Esophagus muscularis mucosa (tissue), 4 donors: Measurements from ENCODE around the gene ENTREP3. TPM values are rescaled to one million over a fixed set of nuclear protein-coding genes. Genes with fewer than 3 reads are reported as not detected.
"Not testable (repeated sequence)": the region's sequence is repeated elsewhere in the genome, so short reads cannot be mapped to it uniquely, and the experiment has no call there.

Experiments used
- DNase-seq: peaks from one replicate; pipeline ENCODE4 v3.0.0-alpha.2; 2017; ENCODE audit errors: extremely low spot score
- H3K27ac ChIP-seq, 4 donors: fragments of 200-600 bp; sonication (generic); replicated peaks in 1 of 4; 1 replicate in 3 of 4; 2 replicates in 1 of 4; pipeline ENCODE4 v1.5.1; 2016 to 2019; ENCODE audit warnings: mild to moderate bottlenecking in 1 of 4
- H3K27me3 ChIP-seq, 4 donors: fragments of 200-600 bp; sonication (generic); one replicate each; pipeline versions ENCODE4 v1.5.1 to v1.6.0; 2016 to 2019
- H3K36me3 ChIP-seq, 4 donors: fragments of 200-600 bp; sonication (generic); one replicate each; pipeline ENCODE4 v1.5.1; 2016 to 2019
- H3K4me1 ChIP-seq, 4 donors: fragments of 200-600 bp; sonication (generic); one replicate each; pipeline ENCODE4 v1.5.1; 2016 to 2019
- H3K4me3 ChIP-seq, 4 donors: fragments of 200-600 bp; sonication (generic); 1 replicate in 2 of 4; 2 replicates in 2 of 4; pipeline ENCODE4 v1.5.1; 2016 to 2019; ENCODE audit warnings: mild to moderate bottlenecking in 4 of 4, moderate library complexity in 1 of 4
- H3K9me3 ChIP-seq, 4 donors: fragments of 200-600 bp; sonication (generic); 1 replicate in 3 of 4; 2 replicates in 1 of 4; pipeline ENCODE4 v1.5.1; 2016 to 2019
- EP300 ChIP-seq: sonication (generic); formaldehyde crosslinking; IDR thresholded peaks from one replicate; pipeline ENCODE4 v1.6.1; 2017; ENCODE audit warnings: antibody characterized with exemption
- POLR2A ChIP-seq: fragments of 450-650 bp; IDR thresholded peaks from one replicate; pipeline ENCODE4 v1.6.1; 2017; ENCODE audit warnings: antibody characterized with exemption, moderate library complexity, mild to moderate bottlenecking, low read depth
- POLR2AphosphoS5 ChIP-seq, 2 donors: sonication (generic); formaldehyde crosslinking; IDR thresholded peaks; one replicate each; pipeline ENCODE4 v1.6.1; 2017; ENCODE audit warnings: antibody characterized with exemption in 2 of 2
- WGBS: methylation state at CpG from one replicate; pipeline ENCODE4 v1.1.5; 2018; 5-methylcytosine and 5-hydroxymethylcytosine counted together
- intact Hi-C: fragments of 100-400 bp; cut with DNase I; formaldehyde crosslinking; loops from one replicate; pipeline ENCODE4 v1.15.1; 2023
- total RNA-seq, 4 donors: library from RNA; depleted of rRNA; stranded (reverse); fragments of >200 nt; gene quantifications; one replicate each; pipeline versions ENCODE4 v1.1.0 to v1.2.1, GENCODE V29; 2016
- TF ChIP-seq, protein P1 (sequence below), 3 experiments: fragments of 200-600 bp in 2 of 3; fragments of 450-650 bp in 1 of 3; sonication (generic) in 2 of 3; IDR thresholded peaks; one replicate each; pipeline ENCODE4 v1.5.1; 2017 to 2019; ENCODE audit warnings: antibody characterized with exemption in 3 of 3, mild to moderate bottlenecking in 2 of 3, moderate library complexity in 1 of 3

The ENTREP3 gene
- total RNA-seq, 4 donors from 2014 or later = 15.1 to 38.7 (median 22.6) TPM

DNA sequence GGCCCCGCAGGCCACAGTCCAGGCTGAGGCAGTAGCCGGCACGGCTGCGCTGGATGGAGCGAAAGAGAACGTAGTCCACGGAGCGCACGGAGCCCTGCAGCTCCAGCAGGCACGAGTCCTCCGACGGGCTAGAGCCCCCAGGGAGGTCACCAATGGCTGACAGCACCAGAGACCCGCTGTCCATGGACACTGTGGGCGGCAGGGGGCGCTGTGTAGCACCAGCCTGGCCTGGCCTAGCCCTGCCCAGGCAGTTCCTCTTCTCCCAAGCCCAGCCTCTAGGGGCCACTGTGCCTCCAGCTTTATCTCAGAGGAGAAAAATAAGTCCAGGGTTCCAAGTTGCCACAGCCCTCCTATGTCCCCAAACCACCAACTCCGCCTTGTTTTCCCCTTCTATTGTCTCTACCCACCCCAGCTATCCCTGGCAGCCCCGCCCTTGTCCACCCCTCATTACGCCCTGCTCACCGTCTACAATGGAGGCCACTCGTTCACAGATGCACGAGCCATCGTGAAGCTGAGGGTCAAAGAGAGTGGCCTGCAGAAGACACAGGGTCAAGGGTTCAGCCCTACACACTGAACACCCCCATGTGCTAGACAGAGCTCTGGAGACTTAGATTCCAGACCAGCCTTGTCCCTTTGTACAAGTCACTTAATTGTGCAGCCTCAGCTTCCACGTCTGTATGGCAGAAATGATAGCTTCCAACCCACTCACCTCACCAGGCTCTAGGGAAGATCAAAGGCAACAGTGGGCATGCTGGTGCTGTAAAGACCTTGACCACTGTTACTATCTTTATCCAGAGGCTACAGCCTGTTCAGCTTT lies 4.4 kb downstream of the ENTREP3 start:
- WGBS = 31% methylated on average over 5 of the region's 23 CpGs
- Histone ChIP-seq H3K27me3 (no peaks in the 10 kb centered on the region), H3K4me1 (peaks cover 25 to 51% (median 38%) of the 10 kb centered on the region in 4 donors), H3K9me3 (no peaks in the 10 kb centered on the region), H3K36me3 (peaks cover 10 to 33% (median 19%) of the 10 kb centered on the region in 4 donors), H3K4me3 (peak overlapping the region; percentile 30 to 37 (median 34)), H3K27ac (peak overlapping the region; percentile 62 to 69 (median 67))
- intact Hi-C loops = loop anchor here (2.0 kb wide), 2 partner anchors 74 to 342 kb away; no protein-coding TSS in a partner anchor
- DNase-seq = peak; percentile 97
- peak; percentile 49 to 82 for TF ChIP-seq POLR2AphosphoS5 (IDR thresholded peaks at IDR 0.05)
- TF ChIP-seq POLR2A = no peak
- no peak for TF ChIP-seq EP300
- TF ChIP-seq, protein P1, sequence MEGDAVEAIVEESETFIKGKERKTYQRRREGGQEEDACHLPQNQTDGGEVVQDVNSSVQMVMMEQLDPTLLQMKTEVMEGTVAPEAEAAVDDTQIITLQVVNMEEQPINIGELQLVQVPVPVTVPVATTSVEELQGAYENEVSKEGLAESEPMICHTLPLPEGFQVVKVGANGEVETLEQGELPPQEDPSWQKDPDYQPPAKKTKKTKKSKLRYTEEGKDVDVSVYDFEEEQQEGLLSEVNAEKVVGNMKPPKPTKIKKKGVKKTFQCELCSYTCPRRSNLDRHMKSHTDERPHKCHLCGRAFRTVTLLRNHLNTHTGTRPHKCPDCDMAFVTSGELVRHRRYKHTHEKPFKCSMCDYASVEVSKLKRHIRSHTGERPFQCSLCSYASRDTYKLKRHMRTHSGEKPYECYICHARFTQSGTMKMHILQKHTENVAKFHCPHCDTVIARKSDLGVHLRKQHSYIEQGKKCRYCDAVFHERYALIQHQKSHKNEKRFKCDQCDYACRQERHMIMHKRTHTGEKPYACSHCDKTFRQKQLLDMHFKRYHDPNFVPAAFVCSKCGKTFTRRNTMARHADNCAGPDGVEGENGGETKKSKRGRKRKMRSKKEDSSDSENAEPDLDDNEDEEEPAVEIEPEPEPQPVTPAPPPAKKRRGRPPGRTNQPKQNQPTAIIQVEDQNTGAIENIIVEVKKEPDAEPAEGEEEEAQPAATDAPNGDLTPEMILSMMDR (IDR thresholded peaks at IDR 0.05) = peak; percentile 98 to 100 (median 99)

DNA sequence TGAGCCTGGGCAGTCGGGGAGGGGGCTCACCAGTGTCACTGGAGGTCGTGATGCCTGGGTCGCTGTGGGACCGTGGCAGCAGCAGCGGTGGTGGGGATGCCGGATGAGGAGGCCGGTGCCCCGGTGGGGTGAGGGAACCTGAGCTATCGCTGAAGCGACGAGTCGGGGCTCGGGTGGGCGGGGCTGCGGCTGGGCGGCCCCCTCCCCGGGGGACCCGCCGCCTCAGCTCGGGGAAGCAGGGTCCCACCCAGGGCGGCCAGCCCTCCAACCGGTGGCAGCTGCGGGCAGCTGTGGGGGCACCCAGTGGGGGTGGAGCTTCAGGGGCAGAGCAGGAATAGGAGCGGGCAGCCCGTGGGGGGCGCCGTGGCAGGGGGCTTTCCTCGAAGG lies 5.0 kb downstream of the ENTREP3 start:
- intact Hi-C loops = loop anchor here (2.0 kb wide), 2 partner anchors 75 to 343 kb away; no protein-coding TSS in a partner anchor
- no peak for DNase-seq
- Histone ChIP-seq H3K4me1 (peaks cover 25 to 51% (median 38%) of the 10 kb centered on the region in 4 donors), H3K9me3 (no peaks in the 10 kb centered on the region), H3K27me3 (no peaks in the 10 kb centered on the region), H3K36me3 (peaks cover 10 to 33% (median 19%) of the 10 kb centered on the region in 4 donors), H3K27ac (peak overlapping the region in 3 of 4 donors; percentile 62 to 69 (median 66)), H3K4me3 (peak overlapping the region; percentile 30 to 37 (median 34))
- WGBS = 13% methylated on average over 3 of the region's 28 CpGs
- TF ChIP-seq POLR2A = no peak
- no peak for TF ChIP-seq POLR2AphosphoS5 (IDR thresholded peaks at IDR 0.05)
- no peak for TF ChIP-seq EP300
- TF ChIP-seq, protein P1 (IDR thresholded peaks at IDR 0.05) = no peak

DNA sequence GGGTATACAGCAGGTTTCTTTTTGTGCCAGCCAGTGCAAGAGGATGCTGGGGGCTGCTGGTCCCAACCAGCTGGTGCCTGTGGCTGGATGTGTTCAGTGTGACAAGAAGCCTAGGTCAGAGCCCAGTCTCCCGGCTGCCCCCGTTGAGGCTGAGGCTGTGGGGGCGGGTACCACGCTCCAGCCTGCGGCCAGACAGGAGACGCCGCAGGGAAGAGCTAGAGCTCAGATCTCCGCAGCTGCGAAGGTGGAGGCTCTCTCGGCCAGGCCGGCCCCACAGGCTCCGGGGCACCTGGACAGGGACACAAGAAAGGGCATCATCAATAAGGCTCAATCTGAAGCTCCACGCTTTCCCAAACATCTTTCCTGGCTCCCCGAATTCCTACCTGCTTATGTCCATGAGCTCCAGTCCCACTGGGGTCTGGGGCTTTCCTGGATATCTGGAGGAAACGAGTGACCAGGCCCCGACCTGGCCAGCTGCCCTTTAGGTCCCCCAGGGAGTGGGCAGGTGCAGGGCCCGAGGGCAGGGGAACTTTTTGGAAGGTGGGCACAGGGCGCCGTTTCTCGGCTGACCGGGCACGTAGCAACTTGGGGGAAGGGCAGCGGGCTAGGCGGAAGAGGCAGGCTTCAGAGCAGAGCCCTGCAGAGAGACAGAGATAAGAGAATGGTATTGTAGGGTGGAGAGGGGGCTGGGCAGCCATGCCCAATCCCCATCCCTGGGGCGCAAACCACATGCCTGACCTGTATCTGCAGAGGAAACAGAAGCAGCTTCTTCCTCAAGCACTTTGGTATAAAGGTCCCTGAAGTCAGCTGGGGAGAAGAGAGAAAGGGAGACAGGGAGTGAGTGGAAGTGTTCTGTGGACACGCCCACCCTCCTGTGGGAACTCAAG lies 7.4 kb downstream of the ENTREP3 start:
- Histone ChIP-seq H3K4me1 (peaks cover 17 to 44% (median 33%) of the 10 kb centered on the region in 4 donors), H3K9me3 (peaks cover 0 to 3% (median 0%) of the 10 kb centered on the region in 4 donors), H3K36me3 (peaks cover 10 to 33% (median 19%) of the 10 kb centered on the region in 4 donors), H3K4me3 (no peak overlapping the region), H3K27ac (no peak overlapping the region), H3K27me3 (peaks cover 0 to 4% (median 0%) of the 10 kb centered on the region in 4 donors)
- no peak for DNase-seq
- intact Hi-C loops = no loop called here
- WGBS = 88% methylated on average over 26 of the region's 26 CpGs
- TF ChIP-seq POLR2AphosphoS5 (IDR thresholded peaks at IDR 0.05) (no peak), EP300 (no peak), POLR2A (no peak)
- TF ChIP-seq, protein P1 (IDR thresholded peaks at IDR 0.05) = no peak

DNA sequence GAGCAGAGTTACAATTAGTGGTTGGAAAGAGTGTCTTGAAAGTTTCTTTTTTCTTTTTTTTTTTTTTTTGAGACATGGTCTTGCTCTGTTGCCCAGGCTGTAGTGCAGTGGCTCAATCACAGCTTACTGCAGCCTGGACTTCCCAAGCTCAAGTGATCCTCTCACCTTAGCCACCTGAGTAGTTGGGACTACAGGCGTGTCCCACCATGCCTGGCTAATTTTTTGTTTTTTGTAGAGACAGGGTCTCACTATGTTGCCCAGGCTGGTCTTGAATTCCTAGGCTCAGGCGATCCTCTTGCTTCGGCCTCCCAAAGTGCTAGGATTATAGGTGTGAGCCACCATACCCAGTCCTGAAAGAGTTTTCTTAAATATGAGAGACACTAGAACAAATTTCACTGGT lies 8.5 kb downstream of the ENTREP3 start:
- intact Hi-C loops, H3K27me3 ChIP-seq, H3K4me3 ChIP-seq, H3K9me3 ChIP-seq, H3K27ac ChIP-seq, DNase-seq: not testable (repeated sequence)
- Histone ChIP-seq H3K36me3 (peaks cover 10 to 33% (median 19%) of the 10 kb centered on the region in 4 donors), H3K4me1 (peaks cover 17 to 45% (median 44%) of the 10 kb centered on the region in 4 donors)
- 95% methylated on average over 3 of the region's 3 CpGs for WGBS
